Endothelial cell of umbilical vein (primary cell): ENCODE measurements around the gene FBXO21. TPM values are rescaled to one million over a fixed set of nuclear protein-coding genes. Genes with fewer than 3 reads are reported as not detected.
"Not testable (repeated sequence)": the region's sequence is repeated elsewhere in the genome, so short reads cannot be mapped to it uniquely, and the experiment has no call there.

Experiments
- BruUV-seq: library from RNA; stranded (reverse); fragments of 400-500 nt; replicated peaks from 2 replicates; lab custom pipeline; 2021; lab: Mats Ljungman, UMichigan
- CTCF ChIA-PET: fragments of 300-600, 350-600 bp; sonication (Branson Sonifier 250); formaldehyde crosslinking; loops from one replicate; lab custom pipeline; 2021; ENCODE audit warnings: antibody characterized with exemption, inconsistent platforms; lab: Charles Lee
- POLR2A ChIA-PET: fragments of 300-600, 350-600 bp; sonication (Branson Sonifier 250); formaldehyde crosslinking; loops from one replicate; lab custom pipeline; 2021; ENCODE audit warnings: antibody characterized with exemption, inconsistent platforms; lab: Charles Lee
- DNase-seq: peaks from one replicate; pipeline ENCODE4 v3.0.0-alpha.2; 2011; ENCODE audit warnings: low read depth, low spot score
- FAIRE-seq: peaks from 2 replicates; lab custom pipeline; 2011; peaks lifted over from hg19 to GRCh38; lab: Jason Lieb, UNC
- H2AFZ ChIP-seq: 2 replicates; pipeline ENCODE4 v1.6.0; 2012; ENCODE audit warnings: low read depth, low read length, control low read depth, inconsistent platforms
- H3K27ac ChIP-seq: 2 replicates; pipeline ENCODE4 v1.5.1; 2011; ENCODE audit warnings: low read depth, mild to moderate bottlenecking, control low read depth, low read length, moderate library complexity; ENCODE audit not compliant: insufficient read depth
- H3K27me3 ChIP-seq, 2 experiments: 2 replicates each; pipeline versions ENCODE4 v1.6.0 to v1.6.1; 2011; ENCODE audit warnings: low read length in 2 of 2, mixed read lengths in 1 of 2; ENCODE audit not compliant: control insufficient read depth in 2 of 2, insufficient read depth in 2 of 2
- H3K36me3 ChIP-seq, 2 experiments: 2 replicates in 1 of 2; 3 replicates in 1 of 2; pipeline ENCODE4 v1.5.1; 2011; ENCODE audit warnings: low read length in 2 of 2, mild to moderate bottlenecking in 1 of 2, moderate library complexity in 1 of 2; ENCODE audit not compliant: control insufficient read depth in 2 of 2, insufficient read depth in 2 of 2; ENCODE audit errors: extremely low read depth in 1 of 2
- H3K4me1 ChIP-seq: 3 replicates; pipeline ENCODE4 v1.5.1; 2011; ENCODE audit warnings: mild to moderate bottlenecking, low read length; ENCODE audit not compliant: control insufficient read depth, insufficient read depth; ENCODE audit errors: extremely low read depth
- H3K4me2 ChIP-seq: 2 replicates; pipeline ENCODE4 v1.6.1; 2011; ENCODE audit warnings: low read length, control low read depth, mixed read lengths; ENCODE audit not compliant: insufficient read depth
- H3K4me3 ChIP-seq, 3 experiments: fragments of 200-600 bp in 1 of 3; sonication (generic), shearing (Covaris generic) in 1 of 3; replicated peaks in 1 of 3; 2 replicates each; pipeline ENCODE4 v1.5.1; 2011 to 2016; ENCODE audit warnings: control low read depth in 3 of 3, low read length in 3 of 3, mild to moderate bottlenecking in 2 of 3, inconsistent platforms in 1 of 3, low read depth in 1 of 3, moderate library complexity in 1 of 3; ENCODE audit not compliant: insufficient read depth in 1 of 3
- H3K79me2 ChIP-seq: 2 replicates; pipeline ENCODE4 v1.6.0; 2012; ENCODE audit warnings: low read length, inconsistent platforms; ENCODE audit not compliant: control insufficient read depth, insufficient read depth
- H3K9ac ChIP-seq: replicated peaks from 2 replicates; pipeline ENCODE3; 2011; ENCODE audit warnings: low read length, control low read depth; ENCODE audit not compliant: insufficient read depth; ENCODE audit errors: extremely low read depth
- H3K9me1 ChIP-seq: replicated peaks from 3 replicates; pipeline ENCODE4 v1.6.0; 2011; ENCODE audit warnings: mild to moderate bottlenecking, low read length; ENCODE audit not compliant: control insufficient read depth, insufficient read depth; ENCODE audit errors: extremely low read depth
- H3K9me3 ChIP-seq: replicated peaks from 2 replicates; pipeline ENCODE4 v1.5.1; 2012; ENCODE audit warnings: low read length, inconsistent platforms; ENCODE audit not compliant: control insufficient read depth, insufficient read depth
- H4K20me1 ChIP-seq: replicated peaks from 2 replicates; pipeline ENCODE3; 2011; ENCODE audit warnings: mild to moderate bottlenecking, low read length; ENCODE audit not compliant: control insufficient read depth, insufficient read depth; ENCODE audit errors: extremely low read depth
- CTCF ChIP-seq, 2 donors: IDR thresholded peaks; 1 replicate in 1 of 2; 2 replicates in 1 of 2; pipeline ENCODE4 v1.5.1; 2011; ENCODE audit warnings: low read length in 2 of 2, mild to moderate bottlenecking in 2 of 2, moderate library complexity in 2 of 2, control low read depth in 1 of 2, inconsistent platforms in 1 of 2, low read depth in 1 of 2; ENCODE audit not compliant: insufficient read depth in 1 of 2; ENCODE audit errors: extremely low read depth in 1 of 2
- EZH2 ChIP-seq: IDR thresholded peaks from 2 replicates; pipeline ENCODE4 v1.6.1; 2012; ENCODE audit warnings: borderline replicate concordance, low read depth, mild to moderate bottlenecking, moderate library complexity, low read length, inconsistent platforms; ENCODE audit not compliant: severe bottlenecking
- FOS ChIP-seq: IDR thresholded peaks from 2 replicates; pipeline ENCODE4 v1.6.1; 2011; ENCODE audit warnings: mild to moderate bottlenecking, low read length, moderate library complexity, borderline replicate concordance; ENCODE audit not compliant: insufficient read depth
- GATA2 ChIP-seq: IDR thresholded peaks from 2 replicates; pipeline ENCODE4 v1.7.0; 2011; ENCODE audit warnings: low read depth, mild to moderate bottlenecking, moderate library complexity, mixed read lengths, low read length; ENCODE audit not compliant: insufficient read length, insufficient read depth
- JUN ChIP-seq: IDR thresholded peaks from 2 replicates; pipeline ENCODE4 v1.6.1; 2011; ENCODE audit warnings: borderline replicate concordance, low read depth; ENCODE audit not compliant: insufficient read length, insufficient read depth
- MAX ChIP-seq: IDR thresholded peaks from 2 replicates; pipeline ENCODE4 v1.6.1; 2011; ENCODE audit not compliant: insufficient read depth, insufficient read length
- MYC ChIP-seq: IDR thresholded peaks from one replicate; pipeline ENCODE4 v1.6.1; 2011; ENCODE audit warnings: mild to moderate bottlenecking, low read depth, low read length
- POLR2A ChIP-seq: IDR thresholded peaks from 2 replicates; pipeline ENCODE4 v1.6.1; 2012; ENCODE audit warnings: low read depth, mild to moderate bottlenecking, control low read depth, low read length
- POLR2AphosphoS5 ChIP-seq: IDR thresholded peaks from 2 replicates; pipeline ENCODE4 v1.6.1; 2012; ENCODE audit warnings: low read depth, mild to moderate bottlenecking, control low read depth, low read length, moderate library complexity; ENCODE audit not compliant: insufficient read depth
- dilution Hi-C: fragments of 300-500 bp; cut with MboI; formaldehyde crosslinking; loops from one replicate; pipeline ENCODE4 v1.15.0; 2019; ENCODE audit warnings: low sequenced_read_pairs; ENCODE audit not compliant: extremely low pct_ligation_motif_present
- intact Hi-C: fragments of 100-400 bp; cut with micrococcal nuclease; formaldehyde crosslinking; loops from one replicate; pipeline ENCODE4 v1.10.0; 2022
- polyA plus RNA-seq, 4 experiments: library from polyadenylated mRNA; depleted of rRNA in 3 of 4; stranded (reverse) in 3 of 4; unstranded in 1 of 4; fragments of >200 nt; gene quantifications; 2 replicates each; pipeline versions ENCODE4 v1.2.1 to v1.2.3, GENCODE V29; 2011 to 2012; ENCODE audit warnings: missing spikeins in 1 of 4
- total RNA-seq: library from RNA; stranded (reverse); gene quantifications from 2 replicates; pipeline ENCODE4 v1.2.3, GENCODE V29; 2021

The FBXO21 gene
- total and polyA plus RNA-seq, 2 donors (not counting 3 experiments of a cell fraction or from before 2014, with no cell fraction given): 41.6 to 66.7 TPM

GRCh38 chr12:117096501-117097042 lies 93.7 kb downstream of the FBXO21 start:
- dilution Hi-C loops (no loop called here), intact Hi-C loops (no loop called here)
- Histone ChIP-seq H3K36me3 (no peaks in the 10 kb centered on the region), H3K27me3 (peaks cover 38 to 41% of the 10 kb centered on the region in 2 experiments), H4K20me1 (no peaks in the 10 kb centered on the region), H3K4me3 (no peak overlapping the region), H3K27ac (no peak overlapping the region), H3K9me1 (no peaks in the 10 kb centered on the region), H3K4me2 (no peak overlapping the region), H3K9ac (no peak overlapping the region), H3K9me3 (no peaks in the 10 kb centered on the region), H3K79me2 (no peaks in the 10 kb centered on the region), H2AFZ (no peak overlapping the region), H3K4me1 (no peaks in the 10 kb centered on the region)
- ChIA-PET CTCF (no interaction called here), POLR2A (no interaction called here)
- TF ChIP-seq JUN: no peak
- no peak for TF ChIP-seq GATA2
- no peak for TF ChIP-seq FOS
- TF ChIP-seq MYC: no peak
- no peak for TF ChIP-seq MAX
- TF ChIP-seq EZH2: no peak
- no peak for TF ChIP-seq POLR2AphosphoS5
- TF ChIP-seq POLR2A: no peak
- TF ChIP-seq CTCF (IDR thresholded peaks at IDR 0.05; ENCODE audit: extremely low read depth in 1 of 2, insufficient read depth in 1 of 2, low read depth in 1 of 2, low read length in 2 of 2): no peak
- no peak for FAIRE-seq
- DNase-seq: no peak
- no TSS peak for BruUV-seq

GRCh38 chr12:117095191-117095590 lies 95.1 kb downstream of the FBXO21 start:
- H3K4me2 ChIP-seq, H3K4me1 ChIP-seq, intact Hi-C loops, H4K20me1 ChIP-seq, BruUV-seq, H3K4me3 ChIP-seq, H2AFZ ChIP-seq, dilution Hi-C loops, FAIRE-seq, DNase-seq, POLR2A ChIA-PET, H3K9me3 ChIP-seq, H3K79me2 ChIP-seq, H3K9ac ChIP-seq, H3K9me1 ChIP-seq, H3K27ac ChIP-seq, CTCF ChIA-PET, H3K36me3 ChIP-seq: not testable (repeated sequence)
- peaks cover 30 to 32% of the 10 kb centered on the region in 2 experiments for H3K27me3 ChIP-seq
